ENCODE results near the gene SLC22A23. TPM values are rescaled to one million over a fixed set of nuclear protein-coding genes. Genes with fewer than 3 reads are reported as not detected.

The SLC22A23 gene
- total RNA-seq, 1 donor from 2014 or later, result 5.7 TPM

DNA sequence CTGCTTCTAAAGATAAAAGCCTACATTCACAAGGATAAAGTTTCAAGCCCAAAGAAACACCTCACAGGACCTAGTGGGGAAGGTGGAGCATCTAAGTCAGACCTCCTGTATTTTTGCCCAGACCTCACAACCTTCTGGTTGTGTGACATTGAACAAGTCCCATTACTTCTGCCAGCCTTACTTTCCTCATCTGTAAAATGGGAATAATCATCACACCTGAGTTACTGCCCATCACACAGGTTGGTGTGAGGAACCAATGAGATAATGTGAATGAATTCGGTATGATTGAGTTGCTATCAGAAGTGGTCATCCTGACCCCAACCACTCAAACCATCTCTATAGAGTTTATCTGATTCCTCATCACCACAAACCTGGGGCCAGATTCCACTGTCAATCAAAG lies 11.1 kb upstream of the SLC22A23 start:
- Histone ChIP-seq H3K79me2 (ENCODE audit: insufficient read depth, low read length) (no peaks in the 10 kb centered on the region), H3K9ac (ENCODE audit: low read length) (no peak overlapping the region), H3K4me2 (ENCODE audit: low read length) (no peak overlapping the region), H3K27ac (ENCODE audit: low read depth, low read length) (no peak overlapping the region), H3K27me3 (ENCODE audit: insufficient read depth, low read length) (no peaks in the 10 kb centered on the region), H3K4me1 (ENCODE audit: insufficient read depth, low read length) (peaks cover 7% of the 10 kb centered on the region), H4K20me1 (ENCODE audit: insufficient read depth, low read length) (no peaks in the 10 kb centered on the region), H3K9me3 (ENCODE audit: insufficient read depth, low read depth, low read length) (peaks cover 2% of the 10 kb centered on the region), H3K4me3 (ENCODE audit: insufficient read depth, low read depth, low read length) (no peak overlapping the region), H2AFZ (ENCODE audit: low read depth, low read length) (no peak overlapping the region), H3K36me3 (ENCODE audit: insufficient read depth, low read length) (no peaks in the 10 kb centered on the region)
- Mint-ChIP-seq H3K27me3 (ENCODE audit: low read depth, unreplicated experiment) (no peaks in the 10 kb centered on the region), H3K4me1 (ENCODE audit: low read depth, unreplicated experiment) (peaks cover 6% of the 10 kb centered on the region), H3K27ac (ENCODE audit: unreplicated experiment) (no peak overlapping the region), H3K36me3 (ENCODE audit: low read depth, unreplicated experiment) (no peaks in the 10 kb centered on the region), H3K9me3 (ENCODE audit: unreplicated experiment) (peaks cover 4% of the 10 kb centered on the region), H3K4me3 (ENCODE audit: unreplicated experiment) (no peak overlapping the region)
- no peak for TF ChIP-seq EZH2 (IDR thresholded peaks at IDR 0.05; ENCODE audit: insufficient read depth, low read length)
- TF ChIP-seq, protein P1, sequence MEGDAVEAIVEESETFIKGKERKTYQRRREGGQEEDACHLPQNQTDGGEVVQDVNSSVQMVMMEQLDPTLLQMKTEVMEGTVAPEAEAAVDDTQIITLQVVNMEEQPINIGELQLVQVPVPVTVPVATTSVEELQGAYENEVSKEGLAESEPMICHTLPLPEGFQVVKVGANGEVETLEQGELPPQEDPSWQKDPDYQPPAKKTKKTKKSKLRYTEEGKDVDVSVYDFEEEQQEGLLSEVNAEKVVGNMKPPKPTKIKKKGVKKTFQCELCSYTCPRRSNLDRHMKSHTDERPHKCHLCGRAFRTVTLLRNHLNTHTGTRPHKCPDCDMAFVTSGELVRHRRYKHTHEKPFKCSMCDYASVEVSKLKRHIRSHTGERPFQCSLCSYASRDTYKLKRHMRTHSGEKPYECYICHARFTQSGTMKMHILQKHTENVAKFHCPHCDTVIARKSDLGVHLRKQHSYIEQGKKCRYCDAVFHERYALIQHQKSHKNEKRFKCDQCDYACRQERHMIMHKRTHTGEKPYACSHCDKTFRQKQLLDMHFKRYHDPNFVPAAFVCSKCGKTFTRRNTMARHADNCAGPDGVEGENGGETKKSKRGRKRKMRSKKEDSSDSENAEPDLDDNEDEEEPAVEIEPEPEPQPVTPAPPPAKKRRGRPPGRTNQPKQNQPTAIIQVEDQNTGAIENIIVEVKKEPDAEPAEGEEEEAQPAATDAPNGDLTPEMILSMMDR (IDR thresholded peaks at IDR 0.05; ENCODE audit: insufficient read depth, low read depth, low read length), result no peak
- FAIRE-seq (no peak), DNase-seq (ENCODE audit: low read depth) (no peak)

DNA sequence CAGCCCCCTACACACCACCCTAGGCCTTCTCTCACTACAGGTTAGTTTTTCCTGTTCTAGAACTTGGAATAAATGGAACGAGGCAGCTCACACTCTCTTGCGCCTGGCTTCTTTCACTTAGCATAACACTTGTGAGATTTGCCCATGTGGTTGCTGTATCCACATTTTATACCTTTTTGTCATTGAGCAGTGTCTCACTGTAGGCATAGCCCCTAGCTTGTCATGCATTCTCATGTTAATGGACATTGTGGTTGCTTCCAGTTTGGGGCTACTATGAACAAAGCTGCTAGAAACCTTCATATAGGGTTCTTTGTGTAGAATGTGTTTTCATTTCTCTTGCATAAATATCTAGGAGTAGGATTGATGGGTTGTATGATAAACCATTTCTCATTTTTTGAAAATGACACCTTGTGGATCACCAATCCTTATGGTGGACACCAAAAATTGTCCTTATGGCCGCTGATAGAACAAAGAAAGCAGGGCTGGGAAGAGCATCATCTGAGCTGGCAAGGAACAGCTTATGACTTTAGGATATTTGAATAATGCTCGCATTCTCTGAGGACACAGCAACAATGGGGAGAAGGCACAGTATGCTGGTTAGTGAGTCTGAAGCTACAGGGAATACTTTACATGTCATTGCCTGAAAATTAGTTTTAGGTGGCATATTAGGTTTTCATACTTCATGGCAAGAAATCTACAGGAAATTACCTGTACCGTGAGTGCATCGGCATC lies 9.8 kb upstream of the SLC22A23 start:
- Mint-ChIP-seq H3K9me3 (ENCODE audit: unreplicated experiment) (peaks cover 6% of the 10 kb centered on the region), H3K36me3 (ENCODE audit: low read depth, unreplicated experiment) (no peaks in the 10 kb centered on the region), H3K27me3 (ENCODE audit: low read depth, unreplicated experiment) (no peaks in the 10 kb centered on the region), H3K4me3 (ENCODE audit: unreplicated experiment) (no peak overlapping the region), H3K4me1 (ENCODE audit: low read depth, unreplicated experiment) (no peaks in the 10 kb centered on the region), H3K27ac (ENCODE audit: unreplicated experiment) (no peak overlapping the region)
- Histone ChIP-seq H3K4me1 (ENCODE audit: insufficient read depth, low read length) (no peaks in the 10 kb centered on the region), H3K9ac (ENCODE audit: low read length) (no peak overlapping the region), H3K36me3 (ENCODE audit: insufficient read depth, low read length) (no peaks in the 10 kb centered on the region), H2AFZ (ENCODE audit: low read depth, low read length) (no peak overlapping the region), H4K20me1 (ENCODE audit: insufficient read depth, low read length) (no peaks in the 10 kb centered on the region), H3K79me2 (ENCODE audit: insufficient read depth, low read length) (no peaks in the 10 kb centered on the region), H3K4me2 (ENCODE audit: low read length) (no peak overlapping the region), H3K9me3 (ENCODE audit: insufficient read depth, low read depth, low read length) (peaks cover 2% of the 10 kb centered on the region), H3K27me3 (ENCODE audit: insufficient read depth, low read length) (no peaks in the 10 kb centered on the region), H3K4me3 (ENCODE audit: insufficient read depth, low read depth, low read length) (no peak overlapping the region), H3K27ac (ENCODE audit: low read depth, low read length) (no peak overlapping the region)
- no peak for DNase-seq (ENCODE audit: low read depth)
- TF ChIP-seq, protein P1 (IDR thresholded peaks at IDR 0.05; ENCODE audit: insufficient read depth, low read depth, low read length), result no peak
- TF ChIP-seq EZH2 (IDR thresholded peaks at IDR 0.05; ENCODE audit: insufficient read depth, low read length), result no peak
- FAIRE-seq, result no peak

DNA sequence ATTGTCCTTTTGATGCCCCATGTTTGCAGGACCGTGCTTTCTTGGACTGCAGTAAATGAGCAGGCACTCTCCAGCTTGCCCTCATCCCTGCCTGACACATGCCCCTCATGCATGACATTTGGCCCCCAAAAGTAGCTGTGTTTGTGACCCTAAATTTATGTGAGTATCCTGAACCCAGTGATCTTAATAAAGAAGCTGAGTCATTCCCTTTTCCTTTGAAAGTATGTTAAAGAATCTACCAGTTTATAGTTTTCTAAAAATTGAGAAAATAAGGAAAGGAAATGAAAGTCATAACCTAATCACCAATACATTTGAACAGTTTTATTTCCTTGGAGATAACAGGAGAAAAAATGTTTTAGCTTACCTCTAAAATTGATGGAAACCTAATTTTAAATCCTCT lies 3.4 kb upstream of the SLC22A23 start:
- Mint-ChIP-seq H3K9me3 (ENCODE audit: unreplicated experiment) (peaks cover 5% of the 10 kb centered on the region), H3K4me3 (ENCODE audit: unreplicated experiment) (no peak overlapping the region), H3K27me3 (ENCODE audit: low read depth, unreplicated experiment) (peaks cover 9% of the 10 kb centered on the region), H3K4me1 (ENCODE audit: low read depth, unreplicated experiment) (peaks cover 4% of the 10 kb centered on the region), H3K36me3 (ENCODE audit: low read depth, unreplicated experiment) (no peaks in the 10 kb centered on the region), H3K27ac (ENCODE audit: unreplicated experiment) (no peak overlapping the region)
- Histone ChIP-seq H3K9me3 (ENCODE audit: insufficient read depth, low read depth, low read length) (no peaks in the 10 kb centered on the region), H3K4me2 (ENCODE audit: low read length) (no peak overlapping the region), H3K27me3 (ENCODE audit: insufficient read depth, low read length) (peaks cover 10% of the 10 kb centered on the region), H3K79me2 (ENCODE audit: insufficient read depth, low read length) (peaks cover 8% of the 10 kb centered on the region), H3K36me3 (ENCODE audit: insufficient read depth, low read length) (no peaks in the 10 kb centered on the region), H3K4me1 (ENCODE audit: insufficient read depth, low read length) (peaks cover 11% of the 10 kb centered on the region), H3K27ac (ENCODE audit: low read depth, low read length) (no peak overlapping the region), H3K9ac (ENCODE audit: low read length) (no peak overlapping the region), H2AFZ (ENCODE audit: low read depth, low read length) (no peak overlapping the region), H4K20me1 (ENCODE audit: insufficient read depth, low read length) (no peaks in the 10 kb centered on the region), H3K4me3 (ENCODE audit: insufficient read depth, low read depth, low read length) (no peak overlapping the region)
- DNase-seq (ENCODE audit: low read depth) (no peak), FAIRE-seq (no peak)
- TF ChIP-seq, protein P1 (IDR thresholded peaks at IDR 0.05; ENCODE audit: insufficient read depth, low read depth, low read length), result no peak
- TF ChIP-seq EZH2 (IDR thresholded peaks at IDR 0.05; ENCODE audit: insufficient read depth, low read length), result no peak
